Heart right ventricle (tissue), 16 donors: Measurements from ENCODE around the gene AK3. TPM values are rescaled to one million over a fixed set of nuclear protein-coding genes. Genes with fewer than 3 reads are reported as not detected.

Experiments used
- ATAC-seq, 8 donors: fragments of 200-7000 bp; cut with Tn5 transposase; one replicate each; pipeline ENCODE4 v1.9.1; 2020; ENCODE audit warnings: mild to moderate bottlenecking in 8 of 8, moderate library complexity in 8 of 8, moderate number of reproducible peaks in 1 of 8
- DNase-seq, 2 donors: peaks; one replicate each; pipeline ENCODE4 v3.0.0-alpha.2; 2020
- H3K27ac ChIP-seq, 10 donors: fragments of 200-600 bp; sonication (generic) in 2 of 10; one replicate each; pipeline versions ENCODE4 v1.5.0 to v1.8.0; 2020 to 2022; ENCODE audit warnings: mild to moderate bottlenecking in 3 of 10
- H3K27me3 ChIP-seq, 7 donors: fragments of 200-600 bp; one replicate each; pipeline ENCODE4 v1.8.0; 2021 to 2022; ENCODE audit warnings: mild to moderate bottlenecking in 2 of 7
- H3K36me3 ChIP-seq, 9 donors: fragments of 200-600 bp; sonication (generic) in 1 of 9; one replicate each; pipeline versions ENCODE4 v1.5.0 to v1.8.0; 2020 to 2022; ENCODE audit warnings: mild to moderate bottlenecking in 2 of 9
- H3K4me1 ChIP-seq, 9 donors: fragments of 200-600 bp; sonication (generic) in 1 of 9; one replicate each; pipeline versions ENCODE4 v1.5.0 to v1.8.0; 2020 to 2022; ENCODE audit warnings: mild to moderate bottlenecking in 4 of 9
- H3K4me3 ChIP-seq, 10 donors: fragments of 200-600 bp; sonication (generic) in 2 of 10; one replicate each; pipeline versions ENCODE4 v1.5.0 to v1.8.0; 2020 to 2022; ENCODE audit warnings: mild to moderate bottlenecking in 7 of 10, moderate library complexity in 2 of 10
- H3K9me3 ChIP-seq, 11 donors: fragments of 200-600 bp in 10 of 11; sonication (generic) in 2 of 11; one replicate each; pipeline versions ENCODE4 v1.5.0 to v1.8.0; 2013 to 2022; ENCODE audit warnings: mild to moderate bottlenecking in 2 of 11, control low read depth in 1 of 11, moderate library complexity in 1 of 11
- WGBS, 2 donors: extraction: QIAGEN DNeasy Blood & Tissue Kit; methylation state at CpG; one replicate each; pipeline ENCODE4 v1.1.7; 2013; ENCODE audit warnings: inconsistent platforms in 1 of 2; 5-methylcytosine and 5-hydroxymethylcytosine counted together
- intact Hi-C, 10 donors: fragments of 100-400 bp; cut with DNase I; formaldehyde crosslinking; loops; one replicate each; pipeline versions ENCODE4 v1.11.1 to v1.14.2; 2022
- polyA plus RNA-seq, 2 donors: library from polyadenylated mRNA; stranded (reverse); fragments of 200-250 nt; gene quantifications; one replicate each; pipeline ENCODE4 v1.2.3, GENCODE V29; 2013
- total RNA-seq, 10 donors: library from RNA; stranded (reverse); fragmentation: NEBNext Ultra II Directional in 3 of 10; extraction: Animal tissue kit (Norgen Biotek cat#: 25700) in 3 of 10; gene quantifications; one replicate each; pipeline versions ENCODE4 v1.2.1 to v1.2.4, GENCODE V29; 2021 to 2023
- TF ChIP-seq, protein P1 (sequence below), 9 donors: fragments of 200-600 bp; sonication (generic) in 2 of 9; IDR thresholded peaks; one replicate each; pipeline versions ENCODE4 v1.5.0 to v1.8.0; 2021 to 2022; ENCODE audit warnings: antibody characterized with exemption in 9 of 9, mild to moderate bottlenecking in 5 of 9, moderate library complexity in 1 of 9
- donor health status: Arrhythmogenic right ventricular cardiomyopathy.
- donor health status: ischemic (EF 13 %, LVEDD 7.1; RV severe dilation, severe dysfunction).
- donor health status: healthy with polysubstance abuse.
- donor health status: DM: no; HTN: yes; CAD: no.
- donor health status: DM: no; HTN: no; CAD: no.
- donor health status: ischemic (EF 25% LVEDD 6.9; RV normal size, moderate dysfunction).
- donor health status: ischemic (EF 25% LVEDD 5.7; RV mildly dilated, moderate dysfunction).
- donor health status: healthy.
- donor health status: DM: yes; HTN: yes; CAD: no.
- donor health status: Ischemic cardiomyopathy.
- donor health status: ischemic (EF 35%, LVEDD 5.7; RV mildly dilated, moderate dysfunction).
- donor health status: nonischemic (EF 11% LVEDD 7.7; RV severe dilation, severe dysfunction).
- donor health status: DM: yes; HTN: yes; CAD: no.
- donor health status: PGD.
- donor health status: ischemic (EF 29% LVEDD 5.4; RV normal size, mild dysfunction).
- donor health status: nonischemic (EF 23%, LVEDD 6.1; RV moderate dilation, normal function).

Gene AK3
- total and polyA plus RNA-seq, 12 donors, result 32.9 to 217 (median 138) TPM

DNA sequence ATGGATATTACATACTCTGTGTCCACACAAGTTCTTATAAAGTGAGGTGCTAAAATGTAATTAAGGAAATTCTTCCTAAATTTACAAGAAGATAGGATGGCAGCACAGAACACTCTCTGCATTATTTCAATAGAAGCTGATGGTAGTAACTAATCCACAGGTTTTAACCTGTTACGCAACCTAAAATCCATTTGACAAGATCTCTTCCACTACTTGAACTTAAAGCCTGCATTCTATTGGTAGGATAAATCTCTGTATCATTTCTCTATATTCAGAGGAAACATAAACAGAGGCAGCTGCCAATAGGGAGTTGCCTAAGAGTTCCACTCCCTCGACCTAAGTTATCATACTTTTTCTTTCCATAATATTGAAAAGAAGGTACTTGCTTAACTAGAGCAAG is 40.1 kb downstream of the AK3 start:
- H3K9me3 ChIP-seq, result no peaks in the 10 kb centered on the region
- H3K4me3 ChIP-seq, result no peak overlapping the region
- peaks cover 0 to 98% (median 27%) of the 10 kb centered on the region in 9 donors for H3K36me3 ChIP-seq
- no peaks in the 10 kb centered on the region for H3K27me3 ChIP-seq
- peaks cover 0 to 7% (median 0%) of the 10 kb centered on the region in 9 donors for H3K4me1 ChIP-seq
- 77 to 87% methylated on average over 2 of the region's 2 CpGs for WGBS, 2 donors
- ATAC-seq (no peak), DNase-seq (no peak)
- intact Hi-C loops, result no loop called here
- TF ChIP-seq, protein P1, sequence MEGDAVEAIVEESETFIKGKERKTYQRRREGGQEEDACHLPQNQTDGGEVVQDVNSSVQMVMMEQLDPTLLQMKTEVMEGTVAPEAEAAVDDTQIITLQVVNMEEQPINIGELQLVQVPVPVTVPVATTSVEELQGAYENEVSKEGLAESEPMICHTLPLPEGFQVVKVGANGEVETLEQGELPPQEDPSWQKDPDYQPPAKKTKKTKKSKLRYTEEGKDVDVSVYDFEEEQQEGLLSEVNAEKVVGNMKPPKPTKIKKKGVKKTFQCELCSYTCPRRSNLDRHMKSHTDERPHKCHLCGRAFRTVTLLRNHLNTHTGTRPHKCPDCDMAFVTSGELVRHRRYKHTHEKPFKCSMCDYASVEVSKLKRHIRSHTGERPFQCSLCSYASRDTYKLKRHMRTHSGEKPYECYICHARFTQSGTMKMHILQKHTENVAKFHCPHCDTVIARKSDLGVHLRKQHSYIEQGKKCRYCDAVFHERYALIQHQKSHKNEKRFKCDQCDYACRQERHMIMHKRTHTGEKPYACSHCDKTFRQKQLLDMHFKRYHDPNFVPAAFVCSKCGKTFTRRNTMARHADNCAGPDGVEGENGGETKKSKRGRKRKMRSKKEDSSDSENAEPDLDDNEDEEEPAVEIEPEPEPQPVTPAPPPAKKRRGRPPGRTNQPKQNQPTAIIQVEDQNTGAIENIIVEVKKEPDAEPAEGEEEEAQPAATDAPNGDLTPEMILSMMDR (IDR thresholded peaks at IDR 0.05), result no peak
- H3K27ac ChIP-seq, result no peak overlapping the region

DNA sequence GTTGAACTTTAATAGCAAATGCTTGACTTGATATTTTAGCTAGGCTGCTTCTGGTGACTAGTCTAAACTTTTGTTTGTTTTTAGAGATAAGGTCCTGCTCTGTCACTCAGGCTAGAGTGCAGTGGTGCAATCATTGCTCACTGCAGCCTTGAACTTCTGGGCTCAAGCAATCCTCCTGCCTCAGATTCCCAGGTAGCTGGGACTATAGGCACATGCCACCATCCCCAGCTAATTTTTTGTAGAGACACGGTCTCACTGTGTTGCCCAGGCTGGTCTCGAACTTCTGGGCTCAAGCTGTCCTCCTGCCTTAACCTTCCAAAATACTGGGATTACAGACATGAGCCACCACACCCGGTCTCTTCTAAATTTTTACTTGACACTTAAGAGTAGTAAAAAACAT is 40.9 kb downstream of the AK3 start:
- WGBS, 2 donors, result 92 to 93% methylated on average over 3 of the region's 3 CpGs
- no peak overlapping the region for H3K27ac ChIP-seq
- H3K4me3 ChIP-seq, result no peak overlapping the region
- no peaks in the 10 kb centered on the region for H3K9me3 ChIP-seq
- ATAC-seq (no peak), DNase-seq (no peak)
- intact Hi-C loops, result no loop called here
- TF ChIP-seq, protein P1 (IDR thresholded peaks at IDR 0.05), result no peak
- peaks cover 0 to 7% (median 0%) of the 10 kb centered on the region in 9 donors for H3K4me1 ChIP-seq
- H3K27me3 ChIP-seq, result no peaks in the 10 kb centered on the region
- peaks cover 0 to 98% (median 26%) of the 10 kb centered on the region in 9 donors for H3K36me3 ChIP-seq

DNA sequence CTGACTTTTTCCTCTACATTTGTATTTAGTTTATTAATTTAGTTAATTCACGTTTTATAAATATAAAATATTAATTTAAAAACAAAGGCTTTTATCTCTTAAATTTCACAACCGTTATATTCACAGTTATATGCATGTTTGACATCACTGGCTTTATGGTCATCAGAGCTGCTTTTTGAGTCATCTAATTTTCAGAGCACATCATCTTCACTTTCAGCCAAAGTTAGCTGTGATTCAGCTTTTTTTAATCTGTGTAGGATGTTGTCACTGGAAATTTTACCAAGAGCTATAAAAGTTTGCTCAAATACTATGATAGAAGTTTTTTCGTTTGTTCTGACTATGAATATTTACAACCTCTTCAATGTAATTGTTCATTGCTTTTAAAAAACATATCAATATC is 49.2 kb downstream of the AK3 start:
- DNase-seq (no peak), ATAC-seq (no peak)
- Histone ChIP-seq H3K27me3 (no peaks in the 10 kb centered on the region), H3K9me3 (no peaks in the 10 kb centered on the region), H3K36me3 (peaks cover 0 to 87% (median 17%) of the 10 kb centered on the region in 9 donors), H3K4me3 (no peak overlapping the region), H3K27ac (no peak overlapping the region), H3K4me1 (peaks cover 0 to 44% (median 22%) of the 10 kb centered on the region in 9 donors)
- intact Hi-C loops, result no loop called here
- 86 to 90% methylated on average over 3 of the region's 3 CpGs for WGBS, 2 donors
- TF ChIP-seq, protein P1 (IDR thresholded peaks at IDR 0.05), result no peak

DNA sequence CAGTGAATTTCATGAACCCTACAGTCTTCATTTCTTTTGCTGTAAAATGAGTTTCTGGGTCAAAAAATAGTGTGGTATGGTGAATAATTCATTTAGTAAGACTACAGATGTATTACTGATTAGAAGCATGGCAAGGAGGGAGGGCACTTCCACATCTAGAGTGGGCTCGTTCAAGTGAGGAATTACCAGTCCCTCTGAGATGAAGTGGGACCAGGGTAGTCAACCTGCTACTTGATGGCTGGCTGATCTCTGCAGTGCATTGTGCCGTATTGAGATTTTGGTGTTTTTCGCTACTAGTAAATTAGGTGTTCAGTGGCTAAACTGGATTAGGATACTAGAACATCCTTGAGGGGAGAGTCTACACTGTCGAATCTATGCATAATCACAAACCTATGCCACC is 50.9 kb downstream of the AK3 start:
- Histone ChIP-seq H3K36me3 (peaks cover 0 to 88% (median 26%) of the 10 kb centered on the region in 9 donors), H3K9me3 (no peaks in the 10 kb centered on the region), H3K27ac (peak overlapping the region in 2 of 10 donors; percentile 4 to 6), H3K4me1 (peaks cover 0 to 60% (median 37%) of the 10 kb centered on the region in 9 donors), H3K27me3 (no peaks in the 10 kb centered on the region), H3K4me3 (no peak overlapping the region)
- DNase-seq (no peak), ATAC-seq (no peak)
- TF ChIP-seq, protein P1 (IDR thresholded peaks at IDR 0.05), result no peak
- intact Hi-C loops, result no loop called here
- WGBS, 2 donors, result 92% methylated on average over 4 of the region's 4 CpGs
